Kidney (tissue), 14 donors: Measurements from ENCODE around the gene PRKAR1B. TPM values are rescaled to one million over a fixed set of nuclear protein-coding genes. Genes with fewer than 3 reads are reported as not detected.

Source experiments
- DNase-seq, 5 donors: peaks; one replicate each; pipeline ENCODE4 v3.0.0-alpha.2; 2013 to 2020
- FAIRE-seq: peaks from 2 replicates; lab custom pipeline; 2012; peaks lifted over from hg19 to GRCh38; lab: Jason Lieb, UNC
- H3K27ac ChIP-seq, 2 donors: one replicate each; pipeline ENCODE4 v1.7.0; 2013; ENCODE audit warnings: low read depth in 2 of 2, low read length in 2 of 2, inconsistent platforms in 1 of 2
- H3K27me3 ChIP-seq: one replicate; pipeline ENCODE4 v1.7.1; 2013; ENCODE audit warnings: low read length, inconsistent platforms; ENCODE audit not compliant: control insufficient read depth, insufficient read depth
- H3K36me3 ChIP-seq, 3 donors: one replicate each; pipeline versions ENCODE4 v1.7.0 to v1.7.1; 2013; ENCODE audit warnings: low read length in 3 of 3, control low read depth in 1 of 3, inconsistent platforms in 1 of 3; ENCODE audit not compliant: insufficient read depth in 3 of 3, control insufficient read depth in 2 of 3
- H3K4me1 ChIP-seq, 3 donors: one replicate each; pipeline versions ENCODE4 v1.7.0 to v1.7.1; 2013; ENCODE audit warnings: low read length in 3 of 3, inconsistent platforms in 1 of 3, low read depth in 1 of 3; ENCODE audit not compliant: control insufficient read depth in 2 of 3, insufficient read depth in 2 of 3
- H3K4me3 ChIP-seq, 3 donors: one replicate each; pipeline versions ENCODE4 v1.7.0 to v1.8.1; 2013; ENCODE audit warnings: low read length in 3 of 3, control low read depth in 1 of 3, inconsistent platforms in 1 of 3
- H3K9ac ChIP-seq, 3 donors: one replicate each; pipeline versions ENCODE4 v1.7.0 to v1.7.1; 2013; ENCODE audit warnings: low read length in 3 of 3, control low read depth in 1 of 3, inconsistent platforms in 1 of 3
- H3K9me3 ChIP-seq, 3 donors: one replicate each; pipeline versions ENCODE4 v1.7.0 to v1.7.1; 2013; ENCODE audit warnings: low read length in 3 of 3, control low read depth in 1 of 3, inconsistent platforms in 1 of 3; ENCODE audit not compliant: control insufficient read depth in 2 of 3, insufficient read depth in 1 of 3
- CTCF ChIP-seq: IDR thresholded peaks from 3 replicates; pipeline ENCODE4 v1.5.1; 2012; ENCODE audit warnings: mild to moderate bottlenecking, moderate library complexity, borderline replicate concordance; ENCODE audit not compliant: insufficient read depth; ENCODE audit errors: extremely low read depth
- intact Hi-C: fragments of 100-400 bp; cut with DNase I; formaldehyde crosslinking; loops from one replicate; pipeline ENCODE4 v1.11.1; 2022
- polyA plus RNA-seq: library from polyadenylated mRNA; stranded (reverse); fragments of 350-450 nt; fragmentation: Illumina TruSeq; extraction: RNeasy Lipid Tissue Mini Kit (QIAGEN cat#74804); gene quantifications from one replicate; pipeline ENCODE4 v1.2.3, GENCODE V29; 2014; ENCODE audit warnings: low read depth, low replicate concordance; ENCODE audit not compliant: insufficient read depth
- total RNA-seq: library from RNA; stranded (reverse); fragmentation: NEBNext Ultra II Directional; extraction: Animal tissue kit (Norgen Biotek cat#: 25700); gene quantifications from one replicate; pipeline ENCODE4 v1.2.1, GENCODE V29; 2021
- donor health status: control.
- donor health status: control.
- donor health status: control.
- donor health status: control.
- donor health status: control.
- donor health status: DM: yes; HTN: yes; CAD: no.
- donor health status: Normal renal cell carcinoma (clear cell type).

The PRKAR1B gene
- total and polyA plus RNA-seq, 2 donors from 2014 or later = 15.9 to 21.4 TPM

GRCh38 chr7:539731-540411 lies 187.2 kb downstream of the PRKAR1B start:
- intact Hi-C loops = no loop called here
- no peaks in the 10 kb centered on the region for H3K36me3 ChIP-seq
- TF ChIP-seq CTCF = no peak
- DNase-seq (peak; percentile 83 to 96 (median 87)), FAIRE-seq (no peak)
- H3K9ac ChIP-seq = no peak overlapping the region
- peaks cover 0 to 5% (median 0%) of the 10 kb centered on the region in 3 donors for H3K9me3 ChIP-seq
- H3K4me1 ChIP-seq = peaks cover 0 to 3% (median 0%) of the 10 kb centered on the region in 3 donors
- no peaks in the 10 kb centered on the region for H3K27me3 ChIP-seq
- H3K27ac ChIP-seq = peak overlapping the region in 1 of 2 donors; percentile 47
- no peak overlapping the region for H3K4me3 ChIP-seq

GRCh38 chr7:538764-539685 lies 188.1 kb downstream of the PRKAR1B start:
- Histone ChIP-seq H3K4me1 (peaks cover 0 to 3% (median 0%) of the 10 kb centered on the region in 3 donors), H3K9ac (no peak overlapping the region), H3K27me3 (no peaks in the 10 kb centered on the region), H3K9me3 (peaks cover 0 to 5% (median 0%) of the 10 kb centered on the region in 3 donors), H3K4me3 (no peak overlapping the region), H3K27ac (peak overlapping the region in 1 of 2 donors; percentile 51), H3K36me3 (no peaks in the 10 kb centered on the region)
- DNase-seq = peak in 3 of 5 donors; percentile 54 to 74 (median 64)
- intact Hi-C loops = no loop called here
- no peak for FAIRE-seq
- TF ChIP-seq CTCF = no peak

- Histone ChIP-seq H3K36me3 (no peaks in the 10 kb centered on the region), H3K27ac (no peak overlapping the region), H3K9me3 (peaks cover 0 to 5% (median 0%) of the 10 kb centered on the region in 3 donors), H3K4me3 (no peak overlapping the region), H3K27me3 (no peaks in the 10 kb centered on the region), H3K4me1 (peaks cover 0 to 3% (median 0%) of the 10 kb centered on the region in 3 donors), H3K9ac (no peak overlapping the region)
- DNase-seq (peak in 2 of 5 donors; percentile 75 to 91), FAIRE-seq (no peak)
- TF ChIP-seq CTCF = no peak
- intact Hi-C loops = no loop called here
Measured at GRCh38 chr7:537911-538634, 189.0 kb downstream of the PRKAR1B start.
